Effector memory CD4-positive, alpha-beta T cell (primary cell): Measurements from ENCODE around the gene ATN1.
"Not testable (repeated sequence)": the region's sequence is repeated elsewhere in the genome, so short reads cannot be mapped to it uniquely, and the experiment has no call there.

ENCODE experiments used
- DNase-seq, 3 donors: peaks; one replicate each; pipeline ENCODE4 v3.0.0-alpha.2; 2020
- H3K27ac ChIP-seq: 2 replicates; pipeline ENCODE4 v1.7.0; 2013; ENCODE audit warnings: mild to moderate bottlenecking, low read length, moderate library complexity; ENCODE audit not compliant: insufficient read depth, poor library complexity, severe bottlenecking
- H3K27me3 ChIP-seq: replicated peaks from 2 replicates; pipeline ENCODE4 v1.7.0; 2013; ENCODE audit warnings: mild to moderate bottlenecking, low read length; ENCODE audit not compliant: insufficient read depth, control insufficient read depth, poor library complexity, severe bottlenecking
- H3K36me3 ChIP-seq: 2 replicates; pipeline ENCODE4 v1.7.0; 2013; ENCODE audit warnings: mild to moderate bottlenecking, low read length, moderate library complexity; ENCODE audit not compliant: control insufficient read depth, insufficient read depth
- H3K4me1 ChIP-seq: 2 replicates; pipeline ENCODE4 v1.7.0; 2013; ENCODE audit warnings: low read length, mild to moderate bottlenecking; ENCODE audit not compliant: control insufficient read depth, insufficient read depth, poor library complexity, severe bottlenecking
- H3K4me3 ChIP-seq: 2 replicates; pipeline ENCODE4 v1.7.0; 2013; ENCODE audit warnings: low read length, low read depth, mild to moderate bottlenecking; ENCODE audit not compliant: insufficient read depth, poor library complexity, severe bottlenecking
- H3K9me3 ChIP-seq: 2 replicates; pipeline ENCODE4 v1.7.0; 2013; ENCODE audit warnings: mild to moderate bottlenecking, low read length, moderate library complexity; ENCODE audit not compliant: control insufficient read depth

ATN1 gene

GRCh38 chr12:6889775-6890573 lies 37.8 kb upstream of the ATN1 start:
- not testable (repeated sequence) for H3K4me1 ChIP-seq, H3K4me3 ChIP-seq, H3K9me3 ChIP-seq, H3K36me3 ChIP-seq, DNase-seq, H3K27me3 ChIP-seq, H3K27ac ChIP-seq

GRCh38 chr12:6890789-6891645 lies 36.7 kb upstream of the ATN1 start:
- H3K36me3 ChIP-seq = no peaks in the 10 kb centered on the region

DNA sequence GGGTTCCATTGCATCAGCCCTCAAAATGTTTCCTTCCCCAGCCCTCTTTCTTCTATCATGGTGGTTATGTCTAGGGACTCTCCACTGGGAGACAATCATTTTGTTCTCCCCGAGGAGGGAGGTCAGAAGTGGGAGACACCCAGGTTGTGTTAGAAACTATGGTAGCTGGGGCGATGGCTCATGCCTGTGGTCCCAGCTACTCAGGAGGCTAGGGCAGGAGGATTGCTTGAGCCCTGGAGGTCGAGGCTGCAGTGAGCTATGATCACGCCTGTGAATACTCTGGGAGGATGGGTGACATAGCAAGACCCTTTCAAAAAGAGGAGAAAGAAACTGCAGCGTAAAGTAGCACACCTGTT lies 36.1 kb upstream of the ATN1 start:
- DNase-seq = no peak
- no peaks in the 10 kb centered on the region for H3K36me3 ChIP-seq
- H3K4me3 ChIP-seq = peak overlapping the region; percentile 67
- H3K27ac ChIP-seq = peak overlapping the region; percentile 96
- no peaks in the 10 kb centered on the region for H3K27me3 ChIP-seq
- no peaks in the 10 kb centered on the region for H3K9me3 ChIP-seq
- H3K4me1 ChIP-seq = peaks cover 6% of the 10 kb centered on the region

More at GRCh38 chr12:6890789-6891645, 36.7 kb upstream of the ATN1 start:
- Histone ChIP-seq H3K9me3 (no peaks in the 10 kb centered on the region), H3K27me3 (no peaks in the 10 kb centered on the region), H3K4me1 (peaks cover 6% of the 10 kb centered on the region), H3K4me3 (peak overlapping the region; percentile 67), H3K27ac (peak overlapping the region; percentile 96)
- peak; percentile 96 to 98 (median 98) for DNase-seq

DNA sequence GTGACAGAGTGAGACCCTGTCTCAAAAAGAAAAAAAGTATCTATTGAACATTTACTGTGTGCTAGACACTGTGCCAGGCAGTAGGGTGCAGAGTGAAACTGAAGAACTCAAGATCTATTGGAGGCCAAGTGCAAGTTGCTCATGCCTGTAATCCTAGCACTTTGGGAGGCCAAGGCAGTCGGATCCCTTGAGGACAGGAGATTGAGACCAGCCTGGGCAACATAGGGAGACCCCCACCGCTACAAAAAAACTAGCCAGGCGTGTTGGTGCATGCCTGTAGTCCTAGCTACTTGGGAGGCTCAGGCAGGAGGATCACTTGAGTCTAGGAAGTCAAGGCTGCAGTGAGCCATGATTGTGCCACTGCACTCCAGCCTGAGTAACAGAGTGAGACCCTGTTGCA lies 35.1 kb upstream of the ATN1 start:
- H3K4me3 ChIP-seq, H3K27ac ChIP-seq, DNase-seq: not testable (repeated sequence)

DNA sequence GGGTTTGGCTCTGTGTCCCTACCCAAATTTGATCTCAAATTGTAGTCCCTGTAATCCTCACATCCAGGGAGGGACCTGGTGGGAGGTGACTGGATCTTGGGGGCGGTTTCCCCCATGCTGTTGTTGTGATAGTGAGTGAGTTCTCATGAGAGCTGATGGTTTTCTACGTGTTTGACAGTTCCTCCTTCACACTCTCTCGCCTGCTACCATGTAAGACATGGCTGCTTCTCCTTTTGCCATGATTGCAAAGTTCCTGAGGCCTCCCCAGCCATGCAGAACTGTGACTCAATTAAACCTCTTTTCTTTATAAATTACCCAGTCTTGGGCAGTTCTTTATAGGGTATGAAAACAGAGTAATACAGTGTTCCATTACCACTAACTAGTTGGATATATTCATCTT lies 33.4 kb upstream of the ATN1 start:
- Histone ChIP-seq H3K4me1 (peaks cover 6% of the 10 kb centered on the region), H3K27ac (no peak overlapping the region), H3K27me3 (no peaks in the 10 kb centered on the region), H3K4me3 (no peak overlapping the region), H3K36me3 (no peaks in the 10 kb centered on the region), H3K9me3 (no peaks in the 10 kb centered on the region)
- no peak for DNase-seq

More for the DNA sequence above, 35.1 kb upstream of the ATN1 start:
- not testable (repeated sequence) for H3K9me3 ChIP-seq, H3K4me1 ChIP-seq, H3K36me3 ChIP-seq, H3K27me3 ChIP-seq

GRCh38 chr12:6896846-6897435 lies 30.8 kb upstream of the ATN1 start:
- H3K9me3 ChIP-seq = no peaks in the 10 kb centered on the region
- H3K27ac ChIP-seq = no peak overlapping the region
- H3K4me3 ChIP-seq = no peak overlapping the region
- no peaks in the 10 kb centered on the region for H3K27me3 ChIP-seq
- DNase-seq = no peak
- no peaks in the 10 kb centered on the region for H3K4me1 ChIP-seq
- no peaks in the 10 kb centered on the region for H3K36me3 ChIP-seq

DNA sequence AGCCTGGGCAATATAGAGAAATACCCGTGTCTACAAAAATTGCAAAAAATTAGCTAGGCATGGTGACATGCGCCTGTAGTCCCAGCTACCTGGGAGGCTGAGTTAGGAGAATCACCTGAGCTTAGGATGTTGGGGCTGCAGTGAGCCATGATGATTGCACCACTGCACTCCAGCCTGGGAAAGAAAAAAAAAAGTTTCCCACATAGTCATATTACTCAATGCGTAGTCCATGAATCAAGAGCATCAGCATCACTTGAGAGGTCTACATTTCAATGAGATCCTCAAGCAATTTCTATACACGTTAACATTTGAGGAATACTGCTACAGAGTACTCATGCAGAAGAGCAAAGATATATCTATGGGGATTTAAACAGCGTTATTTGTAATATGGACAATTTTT lies 28.3 kb upstream of the ATN1 start:
- Histone ChIP-seq H3K27ac (no peak overlapping the region), H3K36me3 (no peaks in the 10 kb centered on the region), H3K4me3 (no peak overlapping the region), H3K9me3 (no peaks in the 10 kb centered on the region), H3K4me1 (peaks cover 2% of the 10 kb centered on the region), H3K27me3 (no peaks in the 10 kb centered on the region)
- DNase-seq = no peak

DNA sequence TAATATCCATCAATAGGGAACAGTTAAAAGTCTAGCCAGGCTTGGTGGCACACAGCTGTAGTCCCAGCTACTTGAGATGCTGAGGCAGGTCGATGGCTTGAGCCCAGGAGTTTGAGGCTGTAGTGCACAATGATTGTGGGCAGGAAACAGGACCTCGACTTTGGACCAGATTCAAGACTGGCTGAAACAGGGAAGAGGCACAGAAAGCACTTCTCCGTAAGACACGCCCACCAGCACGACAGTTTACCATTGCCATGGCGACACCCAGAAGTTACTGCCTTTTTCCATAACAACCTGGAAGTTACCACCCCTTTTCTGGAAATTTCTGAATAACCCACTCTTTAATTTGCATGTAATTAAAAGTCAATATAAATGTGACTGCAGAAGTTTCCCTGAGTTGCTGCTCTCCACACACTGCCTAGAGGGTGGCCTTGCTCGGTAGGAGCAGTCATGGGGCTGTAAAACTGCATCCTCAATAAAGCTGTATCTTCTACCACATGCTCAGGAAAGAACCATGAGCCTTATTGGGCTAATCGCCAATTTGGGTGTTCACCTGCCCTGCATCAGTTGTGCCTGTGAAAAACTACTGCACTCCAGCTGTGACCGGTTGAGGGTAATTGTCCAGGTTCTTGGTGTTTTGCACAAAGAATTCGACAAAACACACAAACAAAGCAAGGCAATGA lies 27.8 kb upstream of the ATN1 start:
- H3K4me1 ChIP-seq = peaks cover 4% of the 10 kb centered on the region
- no peak for DNase-seq
- H3K4me3 ChIP-seq = no peak overlapping the region
- no peaks in the 10 kb centered on the region for H3K9me3 ChIP-seq
- no peaks in the 10 kb centered on the region for H3K36me3 ChIP-seq
- no peaks in the 10 kb centered on the region for H3K27me3 ChIP-seq
- H3K27ac ChIP-seq = no peak overlapping the region

GRCh38 chr12:6902448-6902847 lies 25.3 kb upstream of the ATN1 start:
- Histone ChIP-seq H3K4me3 (no peak overlapping the region), H3K27ac (no peak overlapping the region), H3K9me3 (no peaks in the 10 kb centered on the region), H3K36me3 (no peaks in the 10 kb centered on the region), H3K27me3 (no peaks in the 10 kb centered on the region), H3K4me1 (peaks cover 7% of the 10 kb centered on the region)
- no peak for DNase-seq
